SK-N-SH treated with all-trans-retinoic acid at 6 μM for 48 hours (cell line): ENCODE data around the gene OSBPL1A.

Experiments used
- ATAC-seq: fragments of 200-7000 bp; cut with Tn5 transposase; 3 replicates; pipeline ENCODE4 v1.9.1; 2020; ENCODE audit warnings: mild to moderate bottlenecking, moderate library complexity
- BACH2 ChIP-seq: fragments of 250-450 bp; sonication (Bioruptor Pico); IDR thresholded peaks from 2 replicates; pipeline ENCODE4 v1.9.0; 2021; ENCODE audit warnings: mild to moderate bottlenecking, borderline replicate concordance
- CREB5 ChIP-seq: fragments of 250-450 bp; sonication (Bioruptor Pico); IDR thresholded peaks from 2 replicates; pipeline ENCODE4 v1.5.1; 2020; ENCODE audit warnings: low read depth, mild to moderate bottlenecking, moderate library complexity
- CSDC2 ChIP-seq: fragments of 250-450 bp; sonication (Bioruptor Pico); IDR thresholded peaks from 2 replicates; pipeline ENCODE4 v1.5.0; 2020; ENCODE audit warnings: mild to moderate bottlenecking, moderate library complexity
- ESRRG ChIP-seq: fragments of 250-450 bp; sonication (Bioruptor Pico); IDR thresholded peaks from 2 replicates; pipeline ENCODE4 v1.6.1; 2021; ENCODE audit warnings: mild to moderate bottlenecking
- GLIS3 ChIP-seq: fragments of 250-450 bp; sonication (Bioruptor Pico); IDR thresholded peaks from 2 replicates; pipeline ENCODE4 v1.5.0; 2020; ENCODE audit warnings: mild to moderate bottlenecking, moderate library complexity
- ISL1 ChIP-seq: fragments of 250-450 bp; sonication (Bioruptor Pico); IDR thresholded peaks from 2 replicates; pipeline ENCODE4 v2.1.2; 2022; ENCODE audit warnings: mild to moderate bottlenecking, moderate library complexity
- OSR1 ChIP-seq: fragments of 250-450 bp; sonication (Bioruptor Pico); IDR thresholded peaks from 2 replicates; pipeline ENCODE4 v1.8.0; 2022; ENCODE audit warnings: moderate library complexity, mild to moderate bottlenecking, inconsistent platforms
- PATZ1 ChIP-seq: fragments of 250-450 bp; sonication (Bioruptor Pico); IDR thresholded peaks from 2 replicates; pipeline ENCODE4 v1.8.0; 2020; ENCODE audit warnings: mild to moderate bottlenecking, moderate library complexity, borderline replicate concordance
- POU6F1 ChIP-seq: fragments of 250-450 bp; sonication (Bioruptor Pico); IDR thresholded peaks from 2 replicates; pipeline ENCODE4 v1.8.0; 2021; ENCODE audit warnings: low read depth, mild to moderate bottlenecking, moderate library complexity, borderline replicate concordance
- PPARA ChIP-seq: fragments of 250-450 bp; sonication (Bioruptor Pico); IDR thresholded peaks from 2 replicates; pipeline ENCODE4 v1.5.0; 2020; ENCODE audit warnings: mild to moderate bottlenecking, borderline replicate concordance
- RARB ChIP-seq: fragments of 250-450 bp; sonication (Bioruptor Pico); IDR thresholded peaks from 2 replicates; pipeline ENCODE4 v1.8.0; 2021; ENCODE audit warnings: mild to moderate bottlenecking, moderate library complexity
- SNAI2 ChIP-seq: fragments of 250-450 bp; sonication (Bioruptor Pico); IDR thresholded peaks from 2 replicates; pipeline ENCODE4 v1.5.0; 2020; ENCODE audit warnings: mild to moderate bottlenecking, moderate library complexity
- TCF4 ChIP-seq: fragments of 250-450 bp; sonication (Bioruptor Pico); IDR thresholded peaks from 2 replicates; pipeline ENCODE4 v1.8.0; 2021; ENCODE audit warnings: mild to moderate bottlenecking, moderate library complexity, borderline replicate concordance
- TOX ChIP-seq: fragments of 250-450 bp; sonication (Bioruptor Pico); IDR thresholded peaks from 2 replicates; pipeline ENCODE4 v1.8.0; 2021; ENCODE audit warnings: mild to moderate bottlenecking, moderate library complexity, borderline replicate concordance
- TSHZ2 ChIP-seq: fragments of 250-450 bp; sonication (Bioruptor Pico); IDR thresholded peaks from 2 replicates; pipeline ENCODE4 v1.5.0; 2020; ENCODE audit warnings: mild to moderate bottlenecking, moderate library complexity
- ZC3H10 ChIP-seq: fragments of 250-450 bp; sonication (Bioruptor Pico); IDR thresholded peaks from 2 replicates; pipeline ENCODE4 v1.5.1; 2021; ENCODE audit warnings: mild to moderate bottlenecking, moderate library complexity
- ZFP3 ChIP-seq: fragments of 250-450 bp; sonication (Bioruptor Pico); IDR thresholded peaks from 2 replicates; pipeline ENCODE4 v1.5.0; 2020; ENCODE audit warnings: mild to moderate bottlenecking, moderate library complexity
- ZFP30 ChIP-seq: fragments of 450-650 bp; formaldehyde crosslinking; IDR thresholded peaks from 2 replicates; pipeline ENCODE4 v1.5.0; 2022; ENCODE audit warnings: mild to moderate bottlenecking, moderate library complexity
- ZNF565 ChIP-seq: fragments of 450-650 bp; formaldehyde crosslinking; conservative IDR thresholded peaks from 2 replicates; pipeline ENCODE4 v1.5.0; 2020; ENCODE audit warnings: low read depth, mild to moderate bottlenecking, moderate library complexity
- ZNF70 ChIP-seq: fragments of 450-650 bp; formaldehyde crosslinking; IDR thresholded peaks from 2 replicates; pipeline ENCODE4 v1.5.0; 2020; ENCODE audit warnings: mild to moderate bottlenecking, moderate library complexity
- ZNF8 ChIP-seq: fragments of 450-650 bp; formaldehyde crosslinking; IDR thresholded peaks from 2 replicates; pipeline ENCODE4 v1.5.0; 2020; ENCODE audit warnings: mild to moderate bottlenecking, moderate library complexity

OSBPL1A gene

GRCh38 chr18:24267878-24268277 is 129.7 kb downstream of the OSBPL1A start:
- TF ChIP-seq ISL1 (CRISPR knock-in tag) (no peak), OSR1 (CRISPR knock-in tag) (no peak)
- ATAC-seq, result no peak

GRCh38 chr18:24266131-24266530 is 131.5 kb downstream of the OSBPL1A start:
- TF ChIP-seq GLIS3 (no peak), ZFP3 (CRISPR knock-in tag) (no peak), ZNF565 (no peak), ZC3H10 (CRISPR knock-in tag) (no peak), TOX (CRISPR knock-in tag) (no peak), RARB (CRISPR knock-in tag) (no peak), POU6F1 (no peak), CSDC2 (CRISPR knock-in tag) (no peak), CREB5 (no peak), ZNF70 (CRISPR knock-in tag) (no peak), BACH2 (CRISPR knock-in tag) (no peak)
- TF ChIP-seq, all 23 proteins: peak for 0
- no peak for ATAC-seq

- TF ChIP-seq ESRRG (CRISPR knock-in tag) (no peak), ZC3H10 (CRISPR knock-in tag) (no peak), POU6F1 (no peak), GLIS3 (no peak), ZNF70 (CRISPR knock-in tag) (no peak)
- ATAC-seq, result no peak
Measured at GRCh38 chr18:24265502-24266064, 132.0 kb downstream of the OSBPL1A start.

GRCh38 chr18:24263050-24263449 is 134.6 kb downstream of the OSBPL1A start:
- no peak for TF ChIP-seq PPARA (CRISPR knock-in tag)
- TF ChIP-seq SNAI2, result no peak
- no peak for TF ChIP-seq OSR1 (CRISPR knock-in tag)
- no peak for TF ChIP-seq ZC3H10 (CRISPR knock-in tag)
- no peak for TF ChIP-seq ZFP3 (CRISPR knock-in tag)
- TF ChIP-seq, all 23 proteins: peak for 0
- ATAC-seq, result no peak

GRCh38 chr18:24262087-24262486 is 135.5 kb downstream of the OSBPL1A start:
- ATAC-seq, result no peak
- no peak for TF ChIP-seq GLIS3
- TF ChIP-seq TSHZ2 (CRISPR knock-in tag), result no peak
- TF ChIP-seq OSR1 (CRISPR knock-in tag), result no peak
- TF ChIP-seq PATZ1 (CRISPR knock-in tag), result no peak
- no peak for TF ChIP-seq CREB5
- TF ChIP-seq PPARA (CRISPR knock-in tag), result no peak
- TF ChIP-seq TCF4 (CRISPR knock-in tag), result no peak
- TF ChIP-seq SNAI2, result no peak
- no peak for TF ChIP-seq ZNF565
- TF ChIP-seq ZNF70 (CRISPR knock-in tag), result no peak
- TF ChIP-seq ZNF8 (CRISPR knock-in tag), result no peak
- TF ChIP-seq RARB (CRISPR knock-in tag), result no peak
- no peak for TF ChIP-seq POU6F1
- TF ChIP-seq ZC3H10 (CRISPR knock-in tag), result no peak
- TF ChIP-seq BACH2 (CRISPR knock-in tag), result no peak
- TF ChIP-seq ZFP30 (CRISPR knock-in tag), result no peak
- TF ChIP-seq ISL1 (CRISPR knock-in tag), result no peak
